Spleen (tissue), 7 donors: ENCODE measurements around the gene METTL26.

Source experiments
- CTCF ChIP-seq, 11 experiments: fragments of 200-600 bp in 7 of 11; fragments of 450-650 bp in 4 of 11; sonication (generic) in 4 of 11; IDR thresholded peaks in 8 of 11; conservative IDR thresholded peaks in 3 of 11; 1 replicate in 7 of 11; 2 replicates in 4 of 11; pipeline versions ENCODE4 v1.4.0 to v1.8.0; 2016 to 2021; ENCODE audit warnings: antibody characterized with exemption in 11 of 11, inconsistent platforms in 4 of 11, mild to moderate bottlenecking in 1 of 11
- POLR2A ChIP-seq, 3 donors: fragments of 450-650 bp; IDR thresholded peaks; one replicate each; pipeline ENCODE4 v1.5.1; 2017; ENCODE audit warnings: antibody characterized with exemption in 3 of 3, mild to moderate bottlenecking in 1 of 3
- donor health status: DM: no; HTN: no; CAD: no; lungs with moderate emphysema.
- donor health status: DM: no; HTN: no; CAD: no.
- donor health status: DM: no; HTN: no; CAD: no.

GRCh38 chr16:659618-660017, 23.5 kb upstream of the METTL26 start:
- TF ChIP-seq CTCF (IDR thresholded peaks at IDR 0.05 in 8 of 11, conservative IDR thresholded peaks at IDR 0.05 in 3 of 11) (no peak), POLR2A (IDR thresholded peaks at IDR 0.05) (no peak)
